ENCODE data around the gene RBBP8.

DNA sequence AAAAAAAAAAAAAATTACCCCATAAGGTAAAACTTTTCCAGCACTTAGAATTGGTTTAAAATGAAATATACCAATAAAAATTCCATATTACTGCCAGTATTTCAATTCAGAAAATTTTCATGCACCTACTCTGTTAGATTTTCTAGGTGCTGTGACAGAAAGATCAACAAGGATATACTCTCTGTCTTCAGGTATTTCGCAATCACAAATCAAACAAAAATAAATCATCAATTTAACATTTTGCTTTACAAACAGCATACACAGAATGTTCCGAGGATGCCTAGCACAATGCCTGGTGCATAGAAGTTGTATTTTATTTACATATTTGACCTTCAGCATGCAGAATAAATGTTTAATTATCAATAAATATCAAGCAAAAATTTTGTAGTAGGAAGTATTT is 66.5 kb downstream of the RBBP8 start:
- TF ChIP-seq, protein P1, sequence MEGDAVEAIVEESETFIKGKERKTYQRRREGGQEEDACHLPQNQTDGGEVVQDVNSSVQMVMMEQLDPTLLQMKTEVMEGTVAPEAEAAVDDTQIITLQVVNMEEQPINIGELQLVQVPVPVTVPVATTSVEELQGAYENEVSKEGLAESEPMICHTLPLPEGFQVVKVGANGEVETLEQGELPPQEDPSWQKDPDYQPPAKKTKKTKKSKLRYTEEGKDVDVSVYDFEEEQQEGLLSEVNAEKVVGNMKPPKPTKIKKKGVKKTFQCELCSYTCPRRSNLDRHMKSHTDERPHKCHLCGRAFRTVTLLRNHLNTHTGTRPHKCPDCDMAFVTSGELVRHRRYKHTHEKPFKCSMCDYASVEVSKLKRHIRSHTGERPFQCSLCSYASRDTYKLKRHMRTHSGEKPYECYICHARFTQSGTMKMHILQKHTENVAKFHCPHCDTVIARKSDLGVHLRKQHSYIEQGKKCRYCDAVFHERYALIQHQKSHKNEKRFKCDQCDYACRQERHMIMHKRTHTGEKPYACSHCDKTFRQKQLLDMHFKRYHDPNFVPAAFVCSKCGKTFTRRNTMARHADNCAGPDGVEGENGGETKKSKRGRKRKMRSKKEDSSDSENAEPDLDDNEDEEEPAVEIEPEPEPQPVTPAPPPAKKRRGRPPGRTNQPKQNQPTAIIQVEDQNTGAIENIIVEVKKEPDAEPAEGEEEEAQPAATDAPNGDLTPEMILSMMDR (conservative IDR thresholded peaks at IDR 0.05 in 1 of 2, IDR thresholded peaks at IDR 0.05 in 1 of 2; ENCODE audit: extremely low read depth in 1 of 2, insufficient read depth in 1 of 2, low read depth in 1 of 2, low read length in 2 of 2): no peak
- TF ChIP-seq EZH2 (IDR thresholded peaks at IDR 0.05; ENCODE audit: borderline replicate concordance, low read length): no peak

Data from mammary epithelial cell (primary cell).